ENCODE data around the gene CTTNBP2.

CTTNBP2 gene

GRCh38 chr7:117871778-117872538, 1.3 kb downstream of the CTTNBP2 start:
- DNase-seq, result peak in 3 of 4 experiments; percentile 4 to 14 (median 5)

DNA sequence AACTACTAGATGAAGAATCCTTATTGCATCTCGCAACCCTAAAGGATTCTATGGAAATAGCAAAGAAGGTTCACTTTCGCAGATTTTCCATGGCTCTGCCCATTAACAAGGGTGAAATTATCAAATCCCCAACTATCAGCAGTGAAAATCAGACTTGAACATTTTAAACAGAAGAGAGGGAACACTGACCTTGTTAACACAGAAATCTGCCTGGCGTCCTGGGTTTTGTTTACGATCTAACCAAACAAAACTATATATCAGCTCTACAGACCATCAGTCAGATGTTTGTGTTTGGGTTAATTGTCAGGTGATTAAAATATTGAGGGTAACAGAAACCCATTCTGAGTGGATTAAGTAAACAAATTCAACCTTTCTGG, 1.9 kb downstream of the CTTNBP2 start:
- no peak for DNase-seq

- DNase-seq, result no peak
These were observed 2.7 kb downstream of the CTTNBP2 start for GRCh38 chr7:117870448-117871130.

- no peak for DNase-seq
These were observed 3.9 kb downstream of the CTTNBP2 start for GRCh38 chr7:117869374-117869773.

DNA sequence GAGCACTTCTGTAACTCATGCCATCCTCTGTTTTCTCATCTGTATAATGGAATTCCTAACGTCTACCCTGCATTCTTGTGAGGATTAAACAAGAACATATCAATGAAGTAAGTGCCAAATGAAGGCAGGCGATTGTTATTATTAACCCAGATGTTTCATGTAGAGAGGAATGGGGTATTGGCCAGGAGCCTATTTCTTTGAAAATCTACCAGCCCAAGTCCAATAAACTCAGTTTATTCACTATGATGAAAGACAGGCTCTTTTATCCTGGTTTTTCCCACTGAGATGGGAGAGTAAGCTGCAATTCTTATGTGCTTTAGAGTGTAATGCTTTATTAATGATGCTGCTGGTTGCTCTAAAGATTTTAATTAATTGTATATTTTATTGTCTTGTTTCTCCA, 9.6 kb downstream of the CTTNBP2 start:
- DNase-seq, result no peak

DNA sequence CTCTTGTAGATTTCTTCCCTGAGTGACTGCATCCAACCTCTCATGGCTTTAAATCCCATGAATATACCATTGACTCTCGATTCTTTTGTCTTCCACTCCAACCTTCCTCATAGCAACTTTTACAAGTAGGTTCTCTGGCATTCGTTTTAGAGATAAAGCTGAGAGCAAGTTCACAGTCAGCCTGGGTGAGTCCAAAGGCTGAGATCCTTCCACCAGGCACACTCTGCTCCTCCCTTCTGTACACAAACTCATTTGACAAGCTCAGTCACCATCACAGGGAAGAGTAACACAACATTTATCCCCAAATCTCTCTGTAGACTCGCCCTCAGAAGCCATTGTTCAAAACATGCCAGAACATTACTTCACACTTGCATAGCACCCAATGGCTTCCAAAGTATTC, 10.9 kb downstream of the CTTNBP2 start:
- no peak for DNase-seq

- no peak for DNase-seq
These were observed 13.9 kb downstream of the CTTNBP2 start for GRCh38 chr7:117859246-117859812.

GRCh38 chr7:117858712-117859111, 14.5 kb downstream of the CTTNBP2 start:
- no peak for DNase-seq

DNA sequence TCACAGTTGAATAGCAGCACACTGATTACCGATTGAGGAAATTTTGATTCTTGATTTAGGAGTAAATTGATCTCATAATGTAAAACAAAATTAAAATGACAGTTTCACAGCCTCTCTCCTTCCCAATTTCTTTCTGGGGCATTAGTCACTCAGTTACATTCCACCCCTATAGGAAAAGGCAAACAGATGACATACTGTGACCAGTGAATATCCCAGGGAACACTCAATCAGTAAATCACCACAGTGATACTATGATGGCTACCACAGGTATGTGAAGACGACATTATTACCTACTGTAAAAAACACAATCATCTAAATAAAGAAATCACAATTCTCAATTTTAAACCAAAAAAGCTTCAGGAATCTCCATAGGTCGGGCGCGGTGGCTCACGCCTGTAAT, 15.5 kb downstream of the CTTNBP2 start:
- no peak for DNase-seq

- no peak for DNase-seq
These were observed 17.0 kb downstream of the CTTNBP2 start for GRCh38 chr7:117856196-117856595.

DNA sequence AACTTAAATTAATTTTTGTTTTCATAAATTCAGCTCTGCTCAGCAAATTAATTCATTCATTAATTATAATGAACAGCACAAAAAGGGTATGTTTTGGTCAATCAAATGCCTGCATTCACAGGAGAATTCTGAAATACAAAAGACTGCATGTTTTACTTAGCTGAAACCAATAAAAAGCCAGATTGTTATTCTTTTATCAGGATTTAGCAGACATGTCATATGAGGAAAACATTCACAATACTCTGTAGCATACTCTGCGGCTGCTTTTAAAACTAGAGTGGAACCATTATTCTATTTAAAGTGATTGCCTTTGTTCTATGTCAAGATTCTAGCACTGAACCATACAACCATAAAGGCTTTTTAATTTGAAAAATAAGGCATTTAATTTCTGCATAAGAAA, 19.1 kb downstream of the CTTNBP2 start:
- DNase-seq, result no peak

DNA sequence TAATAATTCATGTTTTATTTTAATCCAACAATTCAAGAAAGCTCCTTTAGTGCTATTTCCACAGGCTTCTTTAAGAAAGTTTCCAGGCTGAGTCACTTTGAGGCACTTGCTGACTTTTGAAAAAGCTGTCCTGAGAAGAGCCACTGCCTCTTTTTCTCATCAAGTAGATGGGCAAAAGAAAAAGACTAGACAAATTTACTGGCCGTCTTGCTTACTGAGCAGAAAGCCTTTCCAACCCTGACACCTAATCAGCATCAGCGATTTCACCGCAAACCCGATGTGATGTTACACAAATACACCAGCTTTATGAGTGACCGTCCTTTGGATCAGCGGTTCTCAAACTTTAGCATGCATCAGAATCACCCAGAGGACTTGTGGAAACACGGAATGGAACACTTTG, 24.3 kb downstream of the CTTNBP2 start:
- DNase-seq, result peak in 1 of 4 experiments; percentile 18

DNA sequence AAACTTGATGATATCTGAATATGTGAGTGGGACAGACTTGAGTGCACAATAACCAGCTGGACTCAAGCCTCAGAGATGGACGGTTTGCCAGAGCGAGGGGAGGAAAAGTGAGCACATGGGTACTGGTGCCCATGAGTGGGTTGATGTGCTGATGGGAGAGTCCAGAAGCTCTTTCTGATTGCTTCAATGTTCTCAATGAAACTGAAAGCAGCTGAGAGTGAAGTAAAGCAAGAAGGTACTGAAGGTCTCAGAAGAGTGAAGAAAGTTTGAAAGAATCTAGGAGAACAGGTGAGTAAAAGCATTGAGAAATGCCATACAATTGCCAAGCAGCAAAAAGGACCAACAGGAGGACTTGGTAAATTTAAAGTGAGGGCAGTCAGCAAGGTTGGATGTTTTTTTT, 28.6 kb downstream of the CTTNBP2 start:
- DNase-seq, result no peak

- DNase-seq, result no peak
These were observed 31.6 kb downstream of the CTTNBP2 start for GRCh38 chr7:117841611-117842010.

- no peak for DNase-seq
These were observed 32.2 kb downstream of the CTTNBP2 start for GRCh38 chr7:117841011-117841410.

DNA sequence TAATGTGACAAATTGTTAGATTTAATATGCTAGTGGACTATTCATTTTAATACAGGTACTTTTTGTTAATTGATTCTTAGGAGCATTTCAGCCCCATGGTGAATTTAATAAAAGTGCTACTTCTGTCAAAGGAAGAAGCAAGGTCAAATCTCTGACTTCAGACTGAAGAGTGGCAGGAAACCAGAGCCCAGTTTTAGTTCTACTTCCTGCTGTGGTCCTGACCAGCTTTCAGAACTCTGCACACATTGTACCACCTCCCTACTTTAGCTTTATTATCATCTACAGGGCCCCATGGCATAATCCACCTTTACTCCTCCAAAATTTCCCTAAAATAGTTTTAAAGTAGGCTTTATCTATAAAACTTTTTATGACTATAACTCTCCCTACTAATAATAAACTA, 33.7 kb downstream of the CTTNBP2 start:
- peak in 2 of 4 experiments; percentile 2 to 13 for DNase-seq

DNA sequence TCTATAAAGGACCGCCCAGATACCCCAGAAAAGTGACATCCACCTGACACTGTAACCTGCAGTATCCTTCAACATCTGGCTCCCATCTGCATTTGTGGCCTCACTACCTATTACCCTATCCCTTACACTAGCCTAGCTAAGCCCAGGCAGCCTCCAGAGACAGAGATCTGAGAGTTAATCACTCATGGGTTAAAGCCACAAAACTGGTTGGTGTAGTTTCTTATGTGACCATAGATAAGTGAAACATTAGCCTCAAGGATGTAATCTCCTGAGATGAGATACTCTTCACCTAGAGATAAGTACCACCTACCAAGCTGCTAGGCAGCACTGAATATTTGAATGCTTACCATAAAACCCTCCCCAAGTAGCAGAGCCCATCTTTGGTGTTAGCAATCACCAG, 35.4 kb downstream of the CTTNBP2 start:
- no peak for DNase-seq

DNA sequence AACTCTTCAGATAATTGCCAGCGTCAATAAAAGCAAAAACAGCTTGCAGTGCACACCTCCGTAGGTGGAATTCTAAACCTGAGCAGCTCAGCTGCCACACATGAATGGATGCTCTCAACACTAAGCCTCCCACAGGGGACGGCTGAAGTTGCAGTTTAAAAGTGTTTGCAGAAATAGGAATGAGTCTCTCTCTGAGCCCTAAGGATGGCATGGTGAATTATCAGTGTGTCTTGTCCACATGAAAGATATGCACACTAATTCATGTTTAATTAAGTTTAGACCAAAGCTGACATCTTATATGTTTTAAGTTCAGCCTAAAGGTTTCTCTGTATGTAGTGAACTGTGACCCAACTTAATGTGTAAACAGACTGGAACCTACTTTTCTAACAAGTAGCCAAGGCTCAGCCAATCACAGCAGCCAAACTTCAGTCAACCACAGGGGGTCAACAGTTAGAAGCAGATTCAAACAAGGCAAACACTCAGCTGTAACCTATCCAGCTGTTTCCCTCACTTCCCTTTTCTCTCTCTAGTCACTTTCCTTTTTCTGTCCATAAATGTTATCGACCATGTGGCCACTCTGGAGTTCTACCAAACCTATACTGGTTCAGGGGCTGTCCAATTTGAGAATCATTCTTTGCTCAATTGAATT, 38.1 kb downstream of the CTTNBP2 start:
- DNase-seq, result peak in 2 of 4 experiments; percentile 20 to 23

- peak; percentile 21 to 60 (median 51) for DNase-seq
These were observed 42.8 kb downstream of the CTTNBP2 start for GRCh38 chr7:117830422-117830954.

GRCh38 chr7:117829450-117830117, 43.7 kb downstream of the CTTNBP2 start:
- no peak for DNase-seq

GRCh38 chr7:117828825-117829224, 44.4 kb downstream of the CTTNBP2 start:
- DNase-seq, result no peak

DNA sequence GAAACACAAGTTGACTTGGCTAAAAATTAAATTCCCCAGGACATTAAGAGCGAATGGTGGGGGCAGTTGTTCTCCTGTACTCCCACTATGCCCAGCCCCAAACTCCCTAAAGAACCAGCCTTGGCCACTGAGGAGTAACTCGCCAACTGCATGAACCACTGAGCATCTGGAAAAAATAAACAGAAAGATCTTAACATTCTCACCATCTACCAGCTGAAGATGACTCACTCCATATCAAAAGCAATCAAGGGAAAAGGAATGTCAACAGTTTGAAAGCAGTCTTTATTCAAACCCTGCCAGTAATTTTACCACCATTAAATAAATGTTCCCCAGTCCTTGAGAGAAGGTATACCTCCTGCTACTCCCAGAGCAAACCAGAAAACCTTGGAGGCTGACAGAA, 45.4 kb downstream of the CTTNBP2 start:
- DNase-seq, result no peak

- DNase-seq, result peak; percentile 13 to 33 (median 22)
These were observed 48.1 kb downstream of the CTTNBP2 start for GRCh38 chr7:117825132-117825531.

Data from suppressor macrophage (primary cell).